ENCODE data around the gene POLR2L. TPM values are rescaled to one million over a fixed set of nuclear protein-coding genes. Genes with fewer than 3 reads are reported as not detected.

The POLR2L gene
- total RNA-seq, 1 donor from 2014 or later: 53.8 TPM

GRCh38 chr11:863023-863909, 20.9 kb upstream of the POLR2L start:
- no peak overlapping the region for H3K27ac ChIP-seq
- peaks cover 0 to 12% of the 10 kb centered on the region in 2 donors for H3K36me3 ChIP-seq
- no peak for TF ChIP-seq POLR2A (IDR thresholded peaks at IDR 0.05)
- TF ChIP-seq, protein P1, sequence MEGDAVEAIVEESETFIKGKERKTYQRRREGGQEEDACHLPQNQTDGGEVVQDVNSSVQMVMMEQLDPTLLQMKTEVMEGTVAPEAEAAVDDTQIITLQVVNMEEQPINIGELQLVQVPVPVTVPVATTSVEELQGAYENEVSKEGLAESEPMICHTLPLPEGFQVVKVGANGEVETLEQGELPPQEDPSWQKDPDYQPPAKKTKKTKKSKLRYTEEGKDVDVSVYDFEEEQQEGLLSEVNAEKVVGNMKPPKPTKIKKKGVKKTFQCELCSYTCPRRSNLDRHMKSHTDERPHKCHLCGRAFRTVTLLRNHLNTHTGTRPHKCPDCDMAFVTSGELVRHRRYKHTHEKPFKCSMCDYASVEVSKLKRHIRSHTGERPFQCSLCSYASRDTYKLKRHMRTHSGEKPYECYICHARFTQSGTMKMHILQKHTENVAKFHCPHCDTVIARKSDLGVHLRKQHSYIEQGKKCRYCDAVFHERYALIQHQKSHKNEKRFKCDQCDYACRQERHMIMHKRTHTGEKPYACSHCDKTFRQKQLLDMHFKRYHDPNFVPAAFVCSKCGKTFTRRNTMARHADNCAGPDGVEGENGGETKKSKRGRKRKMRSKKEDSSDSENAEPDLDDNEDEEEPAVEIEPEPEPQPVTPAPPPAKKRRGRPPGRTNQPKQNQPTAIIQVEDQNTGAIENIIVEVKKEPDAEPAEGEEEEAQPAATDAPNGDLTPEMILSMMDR (IDR thresholded peaks at IDR 0.05): no peak
- no peak for TF ChIP-seq POLR2AphosphoS5 (IDR thresholded peaks at IDR 0.05; ENCODE audit: insufficient read depth in 1 of 2, low read depth in 1 of 2)
- no peak overlapping the region for H3K4me3 ChIP-seq
- peaks cover 33% of the 10 kb centered on the region for H3K4me1 ChIP-seq
- H3K27me3 ChIP-seq: no peaks in the 10 kb centered on the region
- intact Hi-C loops (cut with DNase I): no loop called here
- DNase-seq (ENCODE audit: extremely low spot score in 2 of 2): no peak
- no peaks in the 10 kb centered on the region for H3K9me3 ChIP-seq

DNA sequence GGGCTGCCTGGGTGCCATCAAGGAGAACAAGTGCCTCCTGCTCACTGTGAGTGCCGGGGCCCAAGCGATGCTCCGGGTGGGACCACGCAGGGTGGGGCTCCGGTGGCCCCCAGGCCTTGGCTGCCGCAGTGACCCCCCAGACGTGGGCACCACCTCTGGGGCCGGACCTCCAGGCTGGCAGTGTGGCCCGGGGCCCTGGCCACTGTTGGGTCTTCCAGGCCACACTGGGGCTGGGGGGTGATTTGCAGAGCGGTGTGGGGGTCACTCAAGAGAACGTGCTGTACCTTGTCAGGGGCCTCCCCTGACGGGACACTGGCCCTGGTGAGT, 20.3 kb upstream of the POLR2L start:
- TF ChIP-seq, protein P1 (IDR thresholded peaks at IDR 0.05): no peak
- TF ChIP-seq POLR2A (IDR thresholded peaks at IDR 0.05) (no peak), POLR2AphosphoS5 (IDR thresholded peaks at IDR 0.05; ENCODE audit: insufficient read depth in 1 of 2, low read depth in 1 of 2) (no peak)
- intact Hi-C loops (cut with DNase I): no loop called here
- Histone ChIP-seq H3K36me3 (peaks cover 0 to 12% of the 10 kb centered on the region in 2 donors), H3K4me3 (no peak overlapping the region), H3K27ac (no peak overlapping the region), H3K4me1 (peaks cover 36% of the 10 kb centered on the region), H3K9me3 (no peaks in the 10 kb centered on the region), H3K27me3 (no peaks in the 10 kb centered on the region)
- no peak for DNase-seq (ENCODE audit: extremely low spot score in 2 of 2)

GRCh38 chr11:862081-862661, 19.8 kb upstream of the POLR2L start:
- no peak for DNase-seq (ENCODE audit: extremely low spot score in 2 of 2)
- no peak for TF ChIP-seq POLR2AphosphoS5 (IDR thresholded peaks at IDR 0.05; ENCODE audit: insufficient read depth in 1 of 2, low read depth in 1 of 2)
- no peak for TF ChIP-seq POLR2A (IDR thresholded peaks at IDR 0.05)
- TF ChIP-seq, protein P1 (IDR thresholded peaks at IDR 0.05): no peak
- peaks cover 36% of the 10 kb centered on the region for H3K4me1 ChIP-seq
- no peaks in the 10 kb centered on the region for H3K9me3 ChIP-seq
- no peak overlapping the region for H3K27ac ChIP-seq
- intact Hi-C loops (cut with DNase I): no loop called here
- peaks cover 0 to 12% of the 10 kb centered on the region in 2 donors for H3K36me3 ChIP-seq
- no peaks in the 10 kb centered on the region for H3K27me3 ChIP-seq
- H3K4me3 ChIP-seq: no peak overlapping the region

DNA sequence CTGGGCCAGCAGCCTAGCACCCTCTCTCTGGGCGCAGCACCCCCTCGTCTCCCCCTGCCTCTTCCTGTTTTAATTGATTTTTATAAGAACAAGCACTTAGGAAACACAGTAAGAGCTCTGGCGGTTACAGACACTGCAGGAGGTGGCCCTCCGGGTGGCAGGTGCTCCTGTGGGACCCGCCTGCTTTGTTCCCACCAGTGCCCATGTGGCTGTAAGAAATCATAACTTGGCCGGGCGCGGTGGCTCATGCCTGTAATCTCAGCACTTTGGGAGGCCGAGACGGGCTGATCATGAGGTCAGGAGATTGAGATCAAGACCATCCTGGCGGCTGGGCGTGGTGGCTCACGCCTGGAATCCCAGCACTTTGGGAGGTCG, 18.8 kb upstream of the POLR2L start:
- Histone ChIP-seq H3K27ac (no peak overlapping the region), H3K36me3 (peaks cover 0 to 12% of the 10 kb centered on the region in 2 donors), H3K4me1 (peaks cover 44% of the 10 kb centered on the region), H3K27me3 (no peaks in the 10 kb centered on the region), H3K4me3 (no peak overlapping the region), H3K9me3 (no peaks in the 10 kb centered on the region)
- TF ChIP-seq, protein P1 (IDR thresholded peaks at IDR 0.05): no peak
- TF ChIP-seq POLR2A (IDR thresholded peaks at IDR 0.05): no peak
- TF ChIP-seq POLR2AphosphoS5 (IDR thresholded peaks at IDR 0.05; ENCODE audit: insufficient read depth in 1 of 2, low read depth in 1 of 2): no peak
- DNase-seq (ENCODE audit: extremely low spot score in 2 of 2): no peak
- intact Hi-C loops (cut with DNase I): no loop called here
